ENCODE results near the gene POLA1.

Gene POLA1

DNA sequence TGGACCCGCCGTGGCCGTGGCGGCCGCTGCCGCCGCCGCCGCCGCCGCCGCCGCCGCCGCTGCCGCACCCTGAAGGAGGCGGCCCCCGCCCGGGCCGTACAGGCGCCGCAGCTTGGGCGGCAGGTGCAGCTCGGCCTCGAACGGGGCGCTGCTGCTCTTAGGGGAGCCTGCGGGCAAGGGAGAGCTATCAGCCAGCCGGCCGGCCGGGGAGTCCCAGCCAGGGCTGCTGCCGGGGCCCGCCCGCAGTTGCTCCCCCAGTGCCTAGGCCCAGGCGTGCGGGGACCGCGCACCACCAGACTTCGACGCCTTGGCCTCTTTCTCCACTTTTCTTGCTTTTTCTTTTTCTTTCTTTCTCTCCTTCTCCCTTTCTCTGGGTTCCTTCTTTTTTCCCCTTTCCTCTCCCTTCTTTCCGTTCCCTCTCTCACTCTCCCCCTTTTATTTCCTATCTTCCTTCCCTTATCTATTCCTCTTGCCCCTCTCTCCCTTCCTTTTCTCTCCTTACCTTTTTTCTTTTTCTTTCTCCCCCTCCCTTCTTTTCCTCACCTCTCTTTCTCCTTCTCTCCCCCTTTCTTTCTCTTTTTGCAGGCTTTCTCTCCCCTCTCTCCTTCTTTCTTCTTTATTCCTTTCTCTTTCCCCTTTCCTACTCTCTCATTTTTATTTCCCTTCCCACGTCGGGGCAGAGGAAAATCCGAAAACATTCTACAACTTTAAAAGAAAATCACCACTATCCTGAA is 320.1 kb downstream of the POLA1 start:
- Histone ChIP-seq H3K36me3 (ENCODE audit: insufficient read depth, insufficient read length, low read length) (no peaks in the 10 kb centered on the region), H3K27me3 (ENCODE audit: insufficient read depth, insufficient read length) (peaks cover 97% of the 10 kb centered on the region), H3K9ac (ENCODE audit: insufficient read length, low read depth) (no peak overlapping the region), H3K4me1 (ENCODE audit: insufficient read depth, insufficient read length) (peaks cover 2% of the 10 kb centered on the region), H3K4me3 (ENCODE audit: insufficient read length, low read depth) (no peak overlapping the region), H3K9me3 (ENCODE audit: insufficient read depth, low read length) (no peaks in the 10 kb centered on the region)
- TF ChIP-seq ZNF274 (IDR thresholded peaks at IDR 0.05; ENCODE audit: low read depth, low read length) (no peak), YY1 (IDR thresholded peaks at IDR 0.05; ENCODE audit: insufficient read depth, insufficient read length) (no peak), SUZ12 (IDR thresholded peaks at IDR 0.05; ENCODE audit: extremely low read depth, insufficient read depth, insufficient read length) (no peak)
- no peak for DNase-seq (ENCODE audit: low read depth, low spot score)

DNA sequence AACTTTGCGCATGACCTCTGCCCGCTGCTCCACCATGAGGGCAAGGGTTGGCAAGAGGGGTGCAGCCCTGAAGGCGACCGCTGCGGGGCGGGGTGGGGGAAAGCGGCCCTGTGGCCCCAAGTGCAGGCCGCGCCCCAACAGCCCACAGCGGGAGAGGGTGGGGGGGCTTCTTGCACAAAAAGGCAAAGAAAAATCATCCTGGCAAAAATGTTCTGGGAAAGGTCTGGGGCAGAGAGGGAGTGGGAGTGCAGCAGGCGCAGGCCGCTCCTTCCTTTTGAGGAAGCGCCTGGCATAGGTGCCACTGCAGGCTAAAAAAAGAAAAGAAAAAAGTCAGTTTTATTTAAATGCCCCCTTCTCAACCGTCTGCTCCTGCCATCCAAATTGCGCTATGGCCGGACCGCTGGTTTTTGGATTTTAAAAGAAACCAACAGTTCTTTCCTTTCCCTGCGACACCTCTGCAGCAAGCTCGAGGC is 320.7 kb downstream of the POLA1 start:
- no peak overlapping the region for H3K9ac ChIP-seq (ENCODE audit: insufficient read length, low read depth)
- no peaks in the 10 kb centered on the region for H3K9me3 ChIP-seq (ENCODE audit: insufficient read depth, low read length)
- no peak for DNase-seq (ENCODE audit: low read depth, low spot score)
- TF ChIP-seq YY1 (IDR thresholded peaks at IDR 0.05; ENCODE audit: insufficient read depth, insufficient read length) (no peak), SUZ12 (IDR thresholded peaks at IDR 0.05; ENCODE audit: extremely low read depth, insufficient read depth, insufficient read length) (no peak), ZNF274 (IDR thresholded peaks at IDR 0.05; ENCODE audit: low read depth, low read length) (no peak)
- no peak overlapping the region for H3K4me3 ChIP-seq (ENCODE audit: insufficient read length, low read depth)
- no peaks in the 10 kb centered on the region for H3K36me3 ChIP-seq (ENCODE audit: insufficient read depth, insufficient read length, low read length)
- peaks cover 97% of the 10 kb centered on the region for H3K27me3 ChIP-seq (ENCODE audit: insufficient read depth, insufficient read length)
- H3K4me1 ChIP-seq (ENCODE audit: insufficient read depth, insufficient read length) = peaks cover 2% of the 10 kb centered on the region

DNA sequence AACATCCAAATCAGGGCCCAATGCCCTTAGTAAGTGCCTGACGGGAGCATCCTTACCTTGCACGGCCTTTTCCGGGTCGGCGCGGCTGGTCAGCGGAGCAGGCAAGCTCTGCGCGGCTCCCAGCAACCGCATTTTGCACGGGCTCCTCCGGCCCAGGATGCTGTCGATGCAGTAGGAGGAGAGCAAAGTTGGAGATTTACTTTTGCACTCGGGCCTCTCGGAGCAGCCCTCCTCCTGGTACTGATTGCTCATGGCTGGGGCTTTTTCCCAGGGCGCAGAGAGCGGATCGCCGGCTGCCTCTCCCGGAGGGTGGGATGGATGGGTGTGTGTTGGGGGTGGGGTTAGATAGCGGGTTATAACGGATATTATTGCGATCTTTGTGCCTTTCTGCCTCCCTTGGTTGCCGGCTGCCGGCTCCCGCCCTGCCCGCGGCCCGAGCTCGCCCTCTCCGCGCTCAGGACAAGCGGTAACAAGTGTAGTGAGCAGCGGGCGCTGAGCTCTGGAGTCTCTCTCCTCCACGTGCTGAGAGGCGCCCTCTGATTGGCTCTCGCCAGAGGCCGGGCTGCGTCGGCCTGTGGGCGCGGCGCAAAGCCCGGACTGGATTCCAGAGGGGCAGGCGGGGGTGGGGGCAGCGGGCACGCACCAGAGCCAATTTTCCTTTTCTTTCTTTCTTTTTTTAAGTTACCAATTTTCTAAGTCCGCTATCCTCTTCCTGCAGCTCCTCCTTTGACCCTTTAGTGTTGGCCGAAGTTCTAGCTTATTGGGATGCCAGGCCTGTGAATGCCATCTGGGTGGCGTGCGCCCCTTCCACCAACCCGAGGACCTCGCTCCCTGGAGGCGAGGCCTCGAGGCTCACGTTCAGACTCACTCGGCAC is 322.0 kb downstream of the POLA1 start, which contains the start of gene ARX:
ARX (minus strand) TSS at position 480 of the 875 bp plus-strand sequence; CDS start at position 252, 228 bp downstream.
- peak; percentile 77 for DNase-seq (ENCODE audit: low read depth, low spot score)
- no peaks in the 10 kb centered on the region for H3K36me3 ChIP-seq (ENCODE audit: insufficient read depth, insufficient read length, low read length)
- peaks cover 5% of the 10 kb centered on the region for H3K4me1 ChIP-seq (ENCODE audit: insufficient read depth, insufficient read length)
- no peak within 1 kb of the TSS for H3K9ac ChIP-seq (ENCODE audit: insufficient read length, low read depth)
- peaks cover 96% of the 10 kb centered on the region for H3K27me3 ChIP-seq (ENCODE audit: insufficient read depth, insufficient read length)
- peak within 1 kb of the TSS; percentile 2 for H3K4me3 ChIP-seq (ENCODE audit: insufficient read length, low read depth)
- TF ChIP-seq YY1 (IDR thresholded peaks at IDR 0.05; ENCODE audit: insufficient read depth, insufficient read length) (no peak), SUZ12 (IDR thresholded peaks at IDR 0.05; ENCODE audit: extremely low read depth, insufficient read depth, insufficient read length) (peak; percentile 63)
- no peaks in the 10 kb centered on the region for H3K9me3 ChIP-seq (ENCODE audit: insufficient read depth, low read length)

DNA sequence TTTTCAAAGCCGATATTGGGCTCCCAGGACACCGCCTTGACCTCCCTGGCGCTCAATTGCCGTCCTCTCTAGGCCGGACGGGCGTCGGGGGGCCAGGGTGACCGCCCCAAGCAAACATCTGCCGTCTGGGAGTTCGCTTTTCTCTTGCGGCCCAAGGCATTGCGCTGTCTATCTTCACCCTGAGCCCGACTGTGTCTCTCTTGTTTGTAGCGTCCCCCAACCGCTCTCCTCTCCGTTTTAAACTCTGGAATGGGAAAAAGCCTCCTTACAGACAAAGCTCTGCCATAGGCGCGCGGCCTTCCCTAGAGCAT is 322.6 kb downstream of the POLA1 start:
- TF ChIP-seq SUZ12 (IDR thresholded peaks at IDR 0.05; ENCODE audit: extremely low read depth, insufficient read depth, insufficient read length) = no peak
- TF ChIP-seq YY1 (IDR thresholded peaks at IDR 0.05; ENCODE audit: insufficient read depth, insufficient read length) = no peak
- no peak for TF ChIP-seq ZNF274 (IDR thresholded peaks at IDR 0.05; ENCODE audit: low read depth, low read length)
- DNase-seq (ENCODE audit: low read depth, low spot score) = no peak
- no peak overlapping the region for H3K4me3 ChIP-seq (ENCODE audit: insufficient read length, low read depth)
- H3K4me1 ChIP-seq (ENCODE audit: insufficient read depth, insufficient read length) = peaks cover 3% of the 10 kb centered on the region
- no peak overlapping the region for H3K9ac ChIP-seq (ENCODE audit: insufficient read length, low read depth)
- no peaks in the 10 kb centered on the region for H3K9me3 ChIP-seq (ENCODE audit: insufficient read depth, low read length)
- H3K36me3 ChIP-seq (ENCODE audit: insufficient read depth, insufficient read length, low read length) = no peaks in the 10 kb centered on the region
- H3K27me3 ChIP-seq (ENCODE audit: insufficient read depth, insufficient read length) = peaks cover 96% of the 10 kb centered on the region

DNA sequence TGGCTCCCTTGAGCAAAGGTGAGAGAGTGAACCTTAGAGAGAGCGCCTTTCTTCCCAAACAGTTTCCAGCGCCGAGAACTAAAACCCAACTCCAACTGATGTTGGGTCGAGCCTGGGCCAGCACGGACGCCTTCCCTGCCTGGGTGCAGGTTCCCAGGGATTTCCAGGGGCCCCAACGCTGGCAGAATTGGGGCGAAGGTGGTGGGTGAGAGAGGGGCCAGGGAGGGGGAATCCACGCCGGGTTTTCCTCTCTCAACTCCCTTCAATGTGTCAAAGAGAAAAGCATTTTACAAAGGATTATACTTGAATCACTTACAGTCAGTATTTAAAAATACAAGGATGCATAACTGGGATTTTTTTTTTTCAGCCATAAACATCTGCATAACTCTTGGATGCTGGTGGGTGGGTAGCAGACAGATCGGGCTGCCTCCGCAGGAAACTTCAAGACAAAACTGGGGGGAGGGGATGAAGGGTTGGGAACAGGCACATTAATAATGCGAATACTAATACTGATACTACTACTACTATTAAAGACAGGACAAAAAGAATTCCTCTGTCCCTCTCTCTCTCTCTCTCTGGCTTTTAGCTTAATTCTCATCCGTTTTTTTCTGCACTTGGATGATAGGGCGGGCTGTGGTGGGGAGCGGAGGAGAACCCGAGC is 323.4 kb downstream of the POLA1 start:
- no peak for DNase-seq (ENCODE audit: low read depth, low spot score)
- Histone ChIP-seq H3K9ac (ENCODE audit: insufficient read length, low read depth) (no peak overlapping the region), H3K4me1 (ENCODE audit: insufficient read depth, insufficient read length) (peaks cover 3% of the 10 kb centered on the region), H3K27me3 (ENCODE audit: insufficient read depth, insufficient read length) (peaks cover 96% of the 10 kb centered on the region), H3K36me3 (ENCODE audit: insufficient read depth, insufficient read length, low read length) (no peaks in the 10 kb centered on the region), H3K4me3 (ENCODE audit: insufficient read length, low read depth) (no peak overlapping the region), H3K9me3 (ENCODE audit: insufficient read depth, low read length) (no peaks in the 10 kb centered on the region)
- TF ChIP-seq YY1 (IDR thresholded peaks at IDR 0.05; ENCODE audit: insufficient read depth, insufficient read length) = no peak
- TF ChIP-seq SUZ12 (IDR thresholded peaks at IDR 0.05; ENCODE audit: extremely low read depth, insufficient read depth, insufficient read length) = no peak
- no peak for TF ChIP-seq ZNF274 (IDR thresholded peaks at IDR 0.05; ENCODE audit: low read depth, low read length)

DNA sequence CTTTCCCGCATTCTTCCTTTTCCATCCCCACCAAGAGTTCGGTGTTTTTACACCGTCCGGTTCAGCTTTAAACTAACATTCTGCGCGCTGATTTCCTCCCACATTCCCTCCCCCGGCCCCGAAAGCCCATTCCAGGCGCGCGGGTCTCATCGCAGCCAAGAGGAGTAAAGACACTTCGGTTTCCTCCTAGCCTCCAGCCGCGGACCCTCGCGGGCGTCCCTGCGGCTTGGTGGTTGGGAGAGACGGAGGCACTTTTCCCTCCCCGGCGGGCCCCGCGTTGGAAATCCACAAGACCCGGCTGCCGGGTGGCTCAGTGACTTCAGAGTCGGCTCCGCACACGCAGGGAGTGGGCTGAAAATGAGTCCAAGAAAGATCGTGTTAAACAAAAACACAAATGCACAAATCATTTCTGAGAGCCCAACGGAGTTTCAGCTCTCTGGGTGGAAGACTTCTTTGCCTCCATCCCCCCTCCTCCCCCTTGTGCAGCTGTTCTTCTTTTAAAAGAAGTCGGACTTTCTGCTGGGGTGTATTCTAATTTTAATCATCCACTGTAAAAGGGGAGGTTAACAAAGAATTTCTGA is 324.0 kb downstream of the POLA1 start:
- Histone ChIP-seq H3K9ac (ENCODE audit: insufficient read length, low read depth) (no peak overlapping the region), H3K4me3 (ENCODE audit: insufficient read length, low read depth) (no peak overlapping the region), H3K4me1 (ENCODE audit: insufficient read depth, insufficient read length) (peaks cover 3% of the 10 kb centered on the region), H3K36me3 (ENCODE audit: insufficient read depth, insufficient read length, low read length) (no peaks in the 10 kb centered on the region), H3K9me3 (ENCODE audit: insufficient read depth, low read length) (no peaks in the 10 kb centered on the region), H3K27me3 (ENCODE audit: insufficient read depth, insufficient read length) (peaks cover 96% of the 10 kb centered on the region)
- DNase-seq (ENCODE audit: low read depth, low spot score) = no peak
- TF ChIP-seq SUZ12 (IDR thresholded peaks at IDR 0.05; ENCODE audit: extremely low read depth, insufficient read depth, insufficient read length) = peak; percentile 62
- no peak for TF ChIP-seq YY1 (IDR thresholded peaks at IDR 0.05; ENCODE audit: insufficient read depth, insufficient read length)

All from NT2/D1 (cell line).